ENCODE results near the gene ZNF501. TPM values are rescaled to one million over a fixed set of nuclear protein-coding genes. Genes with fewer than 3 reads are reported as not detected.

Gene ZNF501
- total RNA-seq, 2 donors from 2014 or later: 9.7 to 23.6 TPM

DNA sequence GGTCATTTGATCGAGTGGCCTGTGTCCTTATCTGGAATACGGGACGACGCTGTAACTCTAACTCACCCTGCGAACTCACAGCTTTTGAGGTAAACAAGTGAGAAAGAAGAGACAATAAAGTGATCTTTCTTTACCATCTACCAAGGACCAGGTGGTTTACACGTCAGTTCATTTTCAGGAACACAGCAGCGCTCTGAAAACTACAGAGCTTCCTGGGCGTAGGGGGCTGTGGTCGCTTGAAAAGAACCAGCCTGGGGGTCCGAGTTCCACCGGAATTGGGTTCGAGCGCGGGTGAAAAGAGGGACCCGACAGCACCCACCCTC lies 31.6 kb downstream of the ZNF501 start:
- no peak for DNase-seq (ENCODE audit: low spot score)
- TF ChIP-seq POLR2A (IDR thresholded peaks at IDR 0.05) (no peak), POLR2AphosphoS5 (IDR thresholded peaks at IDR 0.05) (no peak)
- TF ChIP-seq, protein P1, sequence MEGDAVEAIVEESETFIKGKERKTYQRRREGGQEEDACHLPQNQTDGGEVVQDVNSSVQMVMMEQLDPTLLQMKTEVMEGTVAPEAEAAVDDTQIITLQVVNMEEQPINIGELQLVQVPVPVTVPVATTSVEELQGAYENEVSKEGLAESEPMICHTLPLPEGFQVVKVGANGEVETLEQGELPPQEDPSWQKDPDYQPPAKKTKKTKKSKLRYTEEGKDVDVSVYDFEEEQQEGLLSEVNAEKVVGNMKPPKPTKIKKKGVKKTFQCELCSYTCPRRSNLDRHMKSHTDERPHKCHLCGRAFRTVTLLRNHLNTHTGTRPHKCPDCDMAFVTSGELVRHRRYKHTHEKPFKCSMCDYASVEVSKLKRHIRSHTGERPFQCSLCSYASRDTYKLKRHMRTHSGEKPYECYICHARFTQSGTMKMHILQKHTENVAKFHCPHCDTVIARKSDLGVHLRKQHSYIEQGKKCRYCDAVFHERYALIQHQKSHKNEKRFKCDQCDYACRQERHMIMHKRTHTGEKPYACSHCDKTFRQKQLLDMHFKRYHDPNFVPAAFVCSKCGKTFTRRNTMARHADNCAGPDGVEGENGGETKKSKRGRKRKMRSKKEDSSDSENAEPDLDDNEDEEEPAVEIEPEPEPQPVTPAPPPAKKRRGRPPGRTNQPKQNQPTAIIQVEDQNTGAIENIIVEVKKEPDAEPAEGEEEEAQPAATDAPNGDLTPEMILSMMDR (IDR thresholded peaks at IDR 0.05): no peak
- H3K4me3 ChIP-seq: peak overlapping the region; percentile 64 to 77
- H3K4me1 ChIP-seq (replicated peaks): peaks cover 3% of the 10 kb centered on the region
- intact Hi-C loops (cut with DNase I): loop anchor here (5.0 to 10.0 kb wide), 2 partner anchors 49 to 104 kb away; partner anchors contain the start of genes TMEM42 and ZNF502
- H3K36me3 ChIP-seq: no peaks in the 10 kb centered on the region
- peak overlapping the region; percentile 63 to 71 for H3K27ac ChIP-seq
- WGBS: under 1% methylated on average over 15 of the region's 15 CpGs
- H3K9me3 ChIP-seq: no peaks in the 10 kb centered on the region
- H3K27me3 ChIP-seq (replicated peaks; ENCODE audit: insufficient read depth): no peaks in the 10 kb centered on the region

DNA sequence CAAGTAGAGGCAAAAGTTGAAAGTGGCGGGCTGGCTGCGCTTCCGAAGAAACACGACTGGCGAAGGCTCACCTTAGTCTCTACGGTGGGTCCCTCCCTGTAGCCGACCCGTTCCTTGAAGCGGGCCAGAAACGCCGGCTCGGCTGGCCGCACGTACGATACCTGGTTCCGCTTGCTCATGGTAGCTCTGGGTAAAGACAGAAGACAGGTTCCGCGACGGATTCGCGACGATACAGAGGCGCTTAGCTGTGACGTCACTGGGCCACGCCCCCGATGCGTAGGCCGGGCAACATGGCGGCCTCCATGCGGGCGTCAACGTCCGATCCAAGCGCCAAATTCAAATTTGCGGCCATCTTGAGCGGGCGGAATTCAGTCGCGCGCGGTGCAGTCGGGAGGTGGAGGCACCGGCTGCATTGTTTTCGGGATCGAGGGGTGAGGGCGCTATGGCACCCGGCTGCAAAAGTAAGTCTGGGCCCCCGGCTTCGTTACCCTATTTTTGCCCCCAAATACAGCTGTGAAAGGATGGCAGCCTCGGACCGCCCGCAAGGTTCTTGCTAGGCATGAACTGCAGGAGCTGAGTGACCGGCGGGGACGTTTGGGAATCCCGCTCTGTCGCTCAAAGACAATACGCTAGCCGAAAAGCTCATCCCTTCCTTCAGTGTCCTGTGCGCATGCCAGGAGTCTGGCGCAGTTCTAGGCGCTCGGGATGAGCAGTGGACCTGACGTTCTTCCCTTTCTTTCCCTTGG lies 32.2 kb downstream of the ZNF501 start, which contains the start of the genes KIAA1143 and KIF15:
KIAA1143 (minus strand) TSS at position 196 of the 746 bp plus-strand sequence; CDS start at position 179, 17 bp downstream.
KIF15 (plus strand) TSS at position 371 of the 746 bp plus-strand sequence; CDS start at position 443, 72 bp downstream.
- Histone ChIP-seq H3K4me3 (peak within 1 kb of the TSS; percentile 64 to 77), H3K36me3 (no peaks in the 10 kb centered on the region), H3K27me3 (replicated peaks; ENCODE audit: insufficient read depth) (no peaks in the 10 kb centered on the region), H3K27ac (peak within 1 kb of the TSS; percentile 63 to 71), H3K4me1 (replicated peaks) (peaks cover 3% of the 10 kb centered on the region), H3K9me3 (no peaks in the 10 kb centered on the region)
- TF ChIP-seq, protein P1 (IDR thresholded peaks at IDR 0.05): peak in 2 of 4 experiments; percentile 14 to 27
- TF ChIP-seq POLR2AphosphoS5 (IDR thresholded peaks at IDR 0.05) (peak; percentile 98), POLR2A (IDR thresholded peaks at IDR 0.05) (peak; percentile 33)
- WGBS: 2% methylated on average over 61 of the region's 64 CpGs
- peak; percentile 94 for DNase-seq (ENCODE audit: low spot score)
- intact Hi-C loops (cut with DNase I): loop anchor here (5.0 to 10.0 kb wide), 2 partner anchors 49 to 103 kb away; partner anchors contain the start of genes TMEM42 and ZNF502

DNA sequence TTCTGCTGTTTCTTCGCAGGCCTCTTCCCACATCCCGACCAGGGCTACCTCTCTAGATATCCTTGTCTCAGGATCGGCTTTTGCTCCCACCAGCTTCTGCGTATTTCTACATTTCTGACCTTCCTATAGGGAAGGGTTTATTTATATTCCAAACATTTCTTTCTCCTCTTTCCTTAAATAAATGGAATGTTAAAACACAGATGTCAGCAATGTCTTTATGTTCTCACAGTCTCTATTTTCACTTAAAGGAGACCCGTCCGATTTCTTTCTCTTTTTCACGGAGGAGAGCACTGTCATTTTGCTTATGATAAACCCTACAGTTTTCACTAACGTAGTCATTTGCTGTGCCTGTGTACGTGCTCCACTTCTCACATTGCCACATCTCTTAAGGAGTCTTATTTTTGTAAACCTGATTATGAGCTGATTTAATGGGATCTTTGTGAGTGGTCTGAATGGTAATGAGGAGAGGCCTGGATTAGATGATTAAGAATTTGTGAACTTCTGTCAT lies 32.8 kb downstream of the ZNF501 start:
- no peaks in the 10 kb centered on the region for H3K27me3 ChIP-seq (replicated peaks; ENCODE audit: insufficient read depth)
- no peaks in the 10 kb centered on the region for H3K9me3 ChIP-seq
- TF ChIP-seq, protein P1 (IDR thresholded peaks at IDR 0.05): no peak
- H3K4me3 ChIP-seq: peak overlapping the region; percentile 64 to 77
- intact Hi-C loops (cut with DNase I): loop anchor here (5.0 to 10.0 kb wide), 2 partner anchors 50 to 103 kb away; partner anchors contain the start of genes TMEM42 and ZNF502
- H3K36me3 ChIP-seq: no peaks in the 10 kb centered on the region
- peaks cover 3% of the 10 kb centered on the region for H3K4me1 ChIP-seq (replicated peaks)
- WGBS: 1% methylated on average over 9 of the region's 9 CpGs
- H3K27ac ChIP-seq: no peak overlapping the region
- no peak for DNase-seq (ENCODE audit: low spot score)

DNA sequence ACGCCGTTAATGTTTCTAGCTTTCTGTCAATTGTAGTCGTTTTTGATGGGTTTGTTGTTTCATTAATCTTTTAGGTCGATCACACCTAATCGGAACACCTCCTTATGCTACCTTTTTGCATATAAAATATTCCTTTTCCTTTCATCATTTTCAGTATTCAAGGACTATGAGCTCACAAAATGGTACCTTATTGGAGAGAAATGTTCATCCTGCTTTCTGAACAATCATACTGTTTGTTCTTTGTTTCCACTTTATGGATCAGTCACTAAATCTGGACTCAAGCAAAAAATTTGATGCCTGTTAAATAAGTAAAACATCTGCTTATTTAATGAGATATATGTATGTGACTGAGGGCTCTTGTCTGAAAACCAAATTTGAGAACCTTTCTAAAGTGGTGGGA lies 33.3 kb downstream of the ZNF501 start:
- H3K27me3 ChIP-seq (replicated peaks; ENCODE audit: insufficient read depth): no peaks in the 10 kb centered on the region
- peaks cover 3% of the 10 kb centered on the region for H3K4me1 ChIP-seq (replicated peaks)
- H3K27ac ChIP-seq: no peak overlapping the region
- no peak overlapping the region for H3K4me3 ChIP-seq
- no peaks in the 10 kb centered on the region for H3K36me3 ChIP-seq
- DNase-seq (ENCODE audit: low spot score): no peak
- intact Hi-C loops (cut with DNase I): loop anchor here (5.0 to 10.0 kb wide), 2 partner anchors 50 to 102 kb away; partner anchors contain the start of genes TMEM42 and ZNF502
- H3K9me3 ChIP-seq: no peaks in the 10 kb centered on the region
- TF ChIP-seq, protein P1 (IDR thresholded peaks at IDR 0.05): no peak
- TF ChIP-seq POLR2AphosphoS5 (IDR thresholded peaks at IDR 0.05) (no peak), POLR2A (IDR thresholded peaks at IDR 0.05) (no peak)
- 26% methylated on average over 5 of the region's 5 CpGs for WGBS
